HEK293 (cell line): ENCODE measurements around the gene ECD.

Experiments
- CTCF ChIP-seq: fragments of 450-650 bp; formaldehyde crosslinking; IDR thresholded peaks from 2 replicates; pipeline ENCODE4 v1.5.1; 2016; ENCODE audit warnings: missing biosample characterization, missing genetic modification characterization
- KLF1 ChIP-seq: fragments of 450-650 bp; formaldehyde crosslinking; IDR thresholded peaks from 2 replicates; pipeline ENCODE4 v1.5.1; 2016; ENCODE audit warnings: missing biosample characterization, missing genetic modification characterization
- KLF16 ChIP-seq: fragments of 450-650 bp; formaldehyde crosslinking; IDR thresholded peaks from 2 replicates; pipeline ENCODE4 v1.5.1; 2017; ENCODE audit warnings: missing biosample characterization, missing genetic modification characterization
- PRDM10 ChIP-seq: fragments of 450-650 bp; formaldehyde crosslinking; IDR thresholded peaks from 2 replicates; pipeline ENCODE4 v1.5.1; 2016; ENCODE audit warnings: missing biosample characterization, missing genetic modification characterization
- ZNF138 ChIP-seq: fragments of 450-650 bp; formaldehyde crosslinking; IDR thresholded peaks from 2 replicates; pipeline ENCODE4 v1.5.1; 2016; ENCODE audit warnings: missing biosample characterization, missing genetic modification characterization, borderline replicate concordance
- ZNF248 ChIP-seq: fragments of 450-650 bp; formaldehyde crosslinking; IDR thresholded peaks from 2 replicates; pipeline ENCODE4 v1.5.1; 2017; ENCODE audit warnings: missing biosample characterization, missing genetic modification characterization
- ZNF274 ChIP-seq, 2 experiments: fragments of 200-500 bp in 1 of 2; fragments of 450-650 bp in 1 of 2; sonication (Bioruptor generic) in 1 of 2; formaldehyde crosslinking in 1 of 2; IDR thresholded peaks; 2 replicates each; pipeline versions ENCODE4 v1.5.1 to v1.6.1; 2014 to 2016; ENCODE audit warnings: borderline replicate concordance in 1 of 2, inconsistent platforms in 1 of 2, low read length in 1 of 2, missing biosample characterization in 1 of 2, missing genetic modification characterization in 1 of 2
- ZNF624 ChIP-seq: fragments of 450-650 bp; formaldehyde crosslinking; IDR thresholded peaks from 2 replicates; pipeline ENCODE4 v1.5.1; 2017; ENCODE audit warnings: missing biosample characterization, missing genetic modification characterization
- ZNF677 ChIP-seq: fragments of 450-650 bp; IDR thresholded peaks from 2 replicates; pipeline ENCODE4 v1.5.0; 2018; ENCODE audit warnings: missing biosample characterization, mild to moderate bottlenecking, missing genetic modification characterization, moderate library complexity

- TF ChIP-seq CTCF (tag by site-specific recombination) (no peak), KLF1 (no peak), ZNF138 (tag by site-specific recombination) (no peak), PRDM10 (tag by site-specific recombination) (no peak), ZNF274 (IDR thresholded peaks at IDR 0.05; ENCODE audit: low read length) (no peak), ZNF274 (tag by site-specific recombination; IDR thresholded peaks at IDR 0.05; ENCODE audit: borderline replicate concordance) (no peak), ZNF677 (tag by site-specific recombination) (no peak), ZNF624 (tag by site-specific recombination) (no peak), ZNF248 (tag by site-specific recombination) (no peak), KLF16 (tag by site-specific recombination) (no peak)
Observed at GRCh38 chr10:73119952-73120351, 47.9 kb downstream of the ECD start.
